MCF 10A (cell line): ENCODE data around the gene AP3S2. TPM values are rescaled to one million over a fixed set of nuclear protein-coding genes. Genes with fewer than 3 reads are reported as not detected.

Experiments used
- BruUV-seq: library from RNA; stranded (reverse); fragments of 400-500 nt; replicated peaks from 2 replicates; lab custom pipeline; 2021; lab: Mats Ljungman, UMichigan
- CTCF ChIA-PET: fragments of 300-600 bp; sonication (Branson Sonifier 250); formaldehyde crosslinking; extraction: SDS; loops from one replicate; lab custom pipeline; 2021; ENCODE audit warnings: antibody characterized with exemption, inconsistent platforms; lab: Yijun Ruan, JAX
- POLR2A ChIA-PET: fragments of 300-600, 350-650 bp; sonication (Branson Sonifier 250); formaldehyde crosslinking; extraction: SDS; loops from one replicate; lab custom pipeline; 2020; ENCODE audit warnings: antibody characterized with exemption, inconsistent platforms; lab: Yijun Ruan, JAX
- DNase-seq: peaks from one replicate; pipeline ENCODE4 v3.0.0-alpha.2; 2018; ENCODE audit not compliant: unreplicated experiment
- H3K27ac Mint-ChIP-seq: one replicate; pipeline ENCODE4 v1.8.0; 2022; ENCODE audit warnings: mild to moderate bottlenecking, low read depth, mixed read lengths; ENCODE audit not compliant: unreplicated experiment
- H3K27me3 Mint-ChIP-seq: one replicate; pipeline ENCODE4 v1.8.0; 2022; ENCODE audit warnings: mixed read lengths; ENCODE audit not compliant: insufficient read depth, unreplicated experiment
- H3K36me3 Mint-ChIP-seq: one replicate; pipeline ENCODE4 v1.8.0; 2022; ENCODE audit warnings: mild to moderate bottlenecking, moderate library complexity, mixed read lengths; ENCODE audit not compliant: insufficient read depth, unreplicated experiment
- H3K4me1 Mint-ChIP-seq: one replicate; pipeline ENCODE4 v1.8.0; 2022; ENCODE audit warnings: mixed read lengths; ENCODE audit not compliant: insufficient read depth, unreplicated experiment
- H3K4me3 Mint-ChIP-seq: one replicate; pipeline ENCODE4 v1.8.0; 2022; ENCODE audit warnings: mild to moderate bottlenecking, moderate library complexity, mixed read lengths; ENCODE audit not compliant: unreplicated experiment
- H3K9me3 Mint-ChIP-seq: one replicate; pipeline ENCODE4 v1.8.0; 2022; ENCODE audit warnings: mixed read lengths; ENCODE audit not compliant: unreplicated experiment
- intact Hi-C: fragments of 100-400 bp; cut with micrococcal nuclease; formaldehyde crosslinking; loops from 2 replicates; pipeline ENCODE4 v1.14.1; 2022
- total RNA-seq: library from RNA; stranded (reverse); gene quantifications from 2 replicates; pipeline ENCODE4 v1.2.3, GENCODE V29; 2022
- TF ChIP-seq, protein P1 (sequence below): fragments of 200-600 bp; IDR thresholded peaks from one replicate; pipeline ENCODE4 v1.8.0; 2022; ENCODE audit warnings: antibody characterized with exemption, mild to moderate bottlenecking; ENCODE audit not compliant: unreplicated experiment

The AP3S2 gene
- total RNA-seq, 1 experiment from 2014 or later: 38.4 TPM

- no peak for DNase-seq
- Mint-ChIP-seq H3K9me3 (no peaks in the 10 kb centered on the region), H3K27ac (no peak overlapping the region), H3K27me3 (no peaks in the 10 kb centered on the region), H3K4me3 (no peak overlapping the region), H3K4me1 (peaks cover 15% of the 10 kb centered on the region), H3K36me3 (peaks cover 57% of the 10 kb centered on the region)
- ChIA-PET POLR2A (interaction anchor here (1.0 to 1.4 kb wide), 3 partner anchors 13 to 22 kb away, joined by 3 to 4 read pairs (median 4); no protein-coding TSS in a partner anchor), CTCF (interaction anchor here (0.6 to 1.9 kb wide), 5 partner anchors 11 to 93 kb away, joined by 4 to 7 read pairs (median 4); no protein-coding TSS in a partner anchor)
- no TSS peak for BruUV-seq
- TF ChIP-seq, protein P1, sequence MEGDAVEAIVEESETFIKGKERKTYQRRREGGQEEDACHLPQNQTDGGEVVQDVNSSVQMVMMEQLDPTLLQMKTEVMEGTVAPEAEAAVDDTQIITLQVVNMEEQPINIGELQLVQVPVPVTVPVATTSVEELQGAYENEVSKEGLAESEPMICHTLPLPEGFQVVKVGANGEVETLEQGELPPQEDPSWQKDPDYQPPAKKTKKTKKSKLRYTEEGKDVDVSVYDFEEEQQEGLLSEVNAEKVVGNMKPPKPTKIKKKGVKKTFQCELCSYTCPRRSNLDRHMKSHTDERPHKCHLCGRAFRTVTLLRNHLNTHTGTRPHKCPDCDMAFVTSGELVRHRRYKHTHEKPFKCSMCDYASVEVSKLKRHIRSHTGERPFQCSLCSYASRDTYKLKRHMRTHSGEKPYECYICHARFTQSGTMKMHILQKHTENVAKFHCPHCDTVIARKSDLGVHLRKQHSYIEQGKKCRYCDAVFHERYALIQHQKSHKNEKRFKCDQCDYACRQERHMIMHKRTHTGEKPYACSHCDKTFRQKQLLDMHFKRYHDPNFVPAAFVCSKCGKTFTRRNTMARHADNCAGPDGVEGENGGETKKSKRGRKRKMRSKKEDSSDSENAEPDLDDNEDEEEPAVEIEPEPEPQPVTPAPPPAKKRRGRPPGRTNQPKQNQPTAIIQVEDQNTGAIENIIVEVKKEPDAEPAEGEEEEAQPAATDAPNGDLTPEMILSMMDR: no peak
- intact Hi-C loops: no loop called here
These were observed 41.3 kb downstream of the AP3S2 start for GRCh38 chr15:89852342-89852995.

DNA sequence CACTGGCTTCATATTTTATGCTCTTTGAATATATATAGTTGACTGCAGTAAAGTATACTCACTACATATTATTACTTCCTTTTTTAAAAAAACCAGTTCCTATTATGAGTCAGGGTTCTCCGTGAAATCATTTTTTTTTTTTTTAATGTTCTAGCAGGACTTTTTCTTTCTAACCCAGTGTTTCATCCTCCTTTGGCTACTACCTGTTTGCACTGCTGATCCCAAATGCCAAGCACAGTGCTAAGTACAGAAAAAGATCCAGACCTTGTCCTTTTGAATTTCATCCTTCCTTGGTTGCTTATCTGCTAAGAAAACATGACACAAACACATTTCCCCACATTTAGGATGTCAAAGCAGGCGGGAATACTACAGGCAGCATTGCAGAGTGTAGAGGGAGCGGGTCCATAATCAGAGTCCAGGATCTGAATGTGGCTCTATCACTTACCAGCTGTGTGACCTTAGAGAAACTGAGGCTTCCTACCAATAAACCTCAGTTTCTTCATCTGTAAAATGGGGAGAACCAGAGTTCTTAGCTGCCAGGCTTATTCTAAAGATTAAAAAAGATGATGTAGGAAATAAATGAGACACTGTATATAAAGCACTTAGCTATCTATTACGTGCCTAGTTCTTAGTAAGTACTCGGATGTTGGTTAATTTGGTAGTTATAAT is 42.0 kb downstream of the AP3S2 start:
- H3K27ac Mint-ChIP-seq: no peak overlapping the region
- H3K4me3 Mint-ChIP-seq: no peak overlapping the region
- TF ChIP-seq, protein P1: no peak
- no peak for DNase-seq
- peaks cover 53% of the 10 kb centered on the region for H3K36me3 Mint-ChIP-seq
- ChIA-PET CTCF (interaction anchor here (0.6 to 1.9 kb wide), 6 partner anchors 12 to 92 kb away, joined by 4 to 7 read pairs (median 4); no protein-coding TSS in a partner anchor), POLR2A (interaction anchor here (1.0 to 1.4 kb wide), 2 partner anchors 15 to 23 kb away, joined by 3 to 4 read pairs; no protein-coding TSS in a partner anchor)
- H3K4me1 Mint-ChIP-seq: peaks cover 19% of the 10 kb centered on the region
- no TSS peak for BruUV-seq
- no peaks in the 10 kb centered on the region for H3K27me3 Mint-ChIP-seq
- no peaks in the 10 kb centered on the region for H3K9me3 Mint-ChIP-seq
- intact Hi-C loops: no loop called here

DNA sequence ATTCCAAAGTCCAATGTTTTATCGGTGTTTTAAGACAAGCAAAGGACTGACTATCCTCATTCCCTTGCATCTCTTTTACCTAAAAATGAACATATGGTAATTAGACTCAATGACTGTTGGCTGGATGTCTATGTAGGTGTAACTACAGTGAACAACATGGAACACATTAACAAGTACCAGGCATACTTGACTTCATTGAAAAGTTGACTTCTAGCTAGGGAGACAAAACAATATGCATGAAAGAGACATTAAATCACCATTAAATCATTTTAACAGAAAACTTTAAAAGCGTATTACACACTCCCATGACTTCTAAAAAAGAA is 44.9 kb downstream of the AP3S2 start:
- POLR2A ChIA-PET: interaction anchor here (0.7 to 6.1 kb wide), 10 partner anchors 11 to 417 kb away, joined by 3 to 64 read pairs (median 3); partner anchors contain the start of genes ANPEP and NGRN

More for the DNA sequence above, 44.9 kb downstream of the AP3S2 start:
- no peak for DNase-seq
- BruUV-seq: no TSS peak
- H3K4me3 Mint-ChIP-seq: peak overlapping the region; percentile 63
- peak overlapping the region; percentile 80 for H3K27ac Mint-ChIP-seq
- H3K27me3 Mint-ChIP-seq: no peaks in the 10 kb centered on the region
- intact Hi-C loops: no loop called here
- CTCF ChIA-PET: interaction anchor here (0.6 to 6.3 kb wide), 8 partner anchors 8 to 109 kb away, joined by 3 to 38 read pairs (median 4); no protein-coding TSS in a partner anchor
- no peaks in the 10 kb centered on the region for H3K9me3 Mint-ChIP-seq
- H3K36me3 Mint-ChIP-seq: peaks cover 48% of the 10 kb centered on the region
- TF ChIP-seq, protein P1: no peak
- H3K4me1 Mint-ChIP-seq: peaks cover 40% of the 10 kb centered on the region
